NCI-H1694 (cell line): ENCODE measurements around the gene KCNMA1.
A peak's percentile ranks its signal among the peaks of the same experiment; 100 is the strongest.

Experiments used
- DNase-seq: peaks from one replicate; lab custom pipeline; 2025; lab: John Stamatoyannopoulos, UW

The KCNMA1 gene

GRCh38 chr10:77267703-77268675 is 369.6 kb downstream of the KCNMA1 start:
- peak; percentile 68 for DNase-seq

GRCh38 chr10:77266242-77266641 is 371.4 kb downstream of the KCNMA1 start:
- DNase-seq, result no peak

- no peak for DNase-seq
Observed at GRCh38 chr10:77264527-77264926, 373.1 kb downstream of the KCNMA1 start.

GRCh38 chr10:77264107-77264506 is 373.5 kb downstream of the KCNMA1 start:
- DNase-seq, result no peak

GRCh38 chr10:77263700-77264099 is 373.9 kb downstream of the KCNMA1 start:
- DNase-seq, result no peak

GRCh38 chr10:77261146-77261545 is 376.5 kb downstream of the KCNMA1 start:
- no peak for DNase-seq

GRCh38 chr10:77259171-77259874 is 378.3 kb downstream of the KCNMA1 start:
- no peak for DNase-seq

- no peak for DNase-seq
Observed at GRCh38 chr10:77256346-77256745, 381.3 kb downstream of the KCNMA1 start.

GRCh38 chr10:77253556-77254064 is 384.0 kb downstream of the KCNMA1 start:
- no peak for DNase-seq

GRCh38 chr10:77253147-77253545 is 384.5 kb downstream of the KCNMA1 start:
- DNase-seq, result peak; percentile 86

GRCh38 chr10:77252380-77253146 is 385.0 kb downstream of the KCNMA1 start:
- DNase-seq, result peak; percentile 28

GRCh38 chr10:77251297-77252013 is 386.2 kb downstream of the KCNMA1 start:
- no peak for DNase-seq

GRCh38 chr10:77249901-77250459 is 387.6 kb downstream of the KCNMA1 start:
- no peak for DNase-seq

- DNase-seq, result no peak
Observed at GRCh38 chr10:77248104-77248790, 389.4 kb downstream of the KCNMA1 start.

GRCh38 chr10:77247031-77247990 is 390.3 kb downstream of the KCNMA1 start:
- DNase-seq, result no peak

GRCh38 chr10:77245953-77246352 is 391.7 kb downstream of the KCNMA1 start:
- DNase-seq, result no peak

GRCh38 chr10:77244746-77245145 is 392.9 kb downstream of the KCNMA1 start:
- no peak for DNase-seq

- DNase-seq, result no peak
Observed at GRCh38 chr10:77244286-77244685, 393.3 kb downstream of the KCNMA1 start.

GRCh38 chr10:77241350-77241725 is 396.3 kb downstream of the KCNMA1 start:
- DNase-seq, result no peak
